Measurements from ENCODE around the gene KLHDC2. TPM values are rescaled to one million over a fixed set of nuclear protein-coding genes. Genes with fewer than 3 reads are reported as not detected.
"Not testable (repeated sequence)": the region's sequence is repeated elsewhere in the genome, so short reads cannot be mapped to it uniquely, and the experiment has no call there.

The KLHDC2 gene
- total RNA-seq, 4 donors from 2014 or later: 38.4 to 74.3 (median 66.2) TPM

DNA sequence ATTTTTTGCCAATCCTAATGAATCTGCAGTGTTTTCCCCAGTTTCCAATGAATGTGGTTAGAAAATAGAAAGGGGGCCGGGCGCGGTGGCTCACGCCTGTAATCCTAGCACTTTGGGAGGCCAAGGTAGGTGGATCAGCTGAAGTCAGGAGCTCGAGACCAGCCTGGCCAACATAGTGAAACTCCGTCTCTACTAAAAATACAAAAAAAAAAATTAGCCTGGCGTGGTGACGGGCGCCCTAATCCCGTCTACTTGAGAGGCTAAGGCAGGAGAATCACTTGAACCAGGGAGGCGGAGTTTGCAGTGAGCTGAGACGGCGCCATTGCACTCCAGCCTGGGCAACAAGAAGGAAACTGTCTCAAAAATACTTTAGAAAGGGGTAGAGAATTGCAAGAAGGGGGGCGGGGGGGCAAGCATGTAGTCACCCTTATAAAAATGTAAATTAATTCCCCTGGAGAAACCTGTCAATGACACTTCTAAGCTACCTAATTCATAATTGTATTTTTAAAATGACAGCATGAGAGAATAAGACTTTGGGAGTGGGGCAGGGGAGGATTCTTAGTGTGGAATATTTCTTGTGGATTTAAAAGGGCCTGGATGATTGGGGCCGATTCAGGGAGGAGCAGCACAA is 1.7 kb downstream of the KLHDC2 start:
- H3K9me3 ChIP-seq: no peaks in the 10 kb centered on the region
- DNase-seq (ENCODE audit: low spot score in 2 of 2): no peak
- H3K4me3 ChIP-seq: peak overlapping the region in 3 of 4 donors; percentile 74 to 98 (median 96)
- no peaks in the 10 kb centered on the region for H3K27me3 ChIP-seq
- H3K36me3 ChIP-seq: peaks cover 0 to 20% (median 0%) of the 10 kb centered on the region in 3 donors
- H3K27ac ChIP-seq: peak overlapping the region in 3 of 4 donors; percentile 96 to 99 (median 97)
- TF ChIP-seq, protein P1, sequence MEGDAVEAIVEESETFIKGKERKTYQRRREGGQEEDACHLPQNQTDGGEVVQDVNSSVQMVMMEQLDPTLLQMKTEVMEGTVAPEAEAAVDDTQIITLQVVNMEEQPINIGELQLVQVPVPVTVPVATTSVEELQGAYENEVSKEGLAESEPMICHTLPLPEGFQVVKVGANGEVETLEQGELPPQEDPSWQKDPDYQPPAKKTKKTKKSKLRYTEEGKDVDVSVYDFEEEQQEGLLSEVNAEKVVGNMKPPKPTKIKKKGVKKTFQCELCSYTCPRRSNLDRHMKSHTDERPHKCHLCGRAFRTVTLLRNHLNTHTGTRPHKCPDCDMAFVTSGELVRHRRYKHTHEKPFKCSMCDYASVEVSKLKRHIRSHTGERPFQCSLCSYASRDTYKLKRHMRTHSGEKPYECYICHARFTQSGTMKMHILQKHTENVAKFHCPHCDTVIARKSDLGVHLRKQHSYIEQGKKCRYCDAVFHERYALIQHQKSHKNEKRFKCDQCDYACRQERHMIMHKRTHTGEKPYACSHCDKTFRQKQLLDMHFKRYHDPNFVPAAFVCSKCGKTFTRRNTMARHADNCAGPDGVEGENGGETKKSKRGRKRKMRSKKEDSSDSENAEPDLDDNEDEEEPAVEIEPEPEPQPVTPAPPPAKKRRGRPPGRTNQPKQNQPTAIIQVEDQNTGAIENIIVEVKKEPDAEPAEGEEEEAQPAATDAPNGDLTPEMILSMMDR (IDR thresholded peaks at IDR 0.05): no peak
- TF ChIP-seq EP300 (IDR thresholded peaks at IDR 0.05): no peak
- no peak for TF ChIP-seq POLR2A (IDR thresholded peaks at IDR 0.05)
- WGBS, 2 donors: 48 to 58% methylated on average over 15 of the region's 15 CpGs
- H3K4me1 ChIP-seq: peaks cover 0 to 37% (median 29%) of the 10 kb centered on the region in 4 donors

DNA sequence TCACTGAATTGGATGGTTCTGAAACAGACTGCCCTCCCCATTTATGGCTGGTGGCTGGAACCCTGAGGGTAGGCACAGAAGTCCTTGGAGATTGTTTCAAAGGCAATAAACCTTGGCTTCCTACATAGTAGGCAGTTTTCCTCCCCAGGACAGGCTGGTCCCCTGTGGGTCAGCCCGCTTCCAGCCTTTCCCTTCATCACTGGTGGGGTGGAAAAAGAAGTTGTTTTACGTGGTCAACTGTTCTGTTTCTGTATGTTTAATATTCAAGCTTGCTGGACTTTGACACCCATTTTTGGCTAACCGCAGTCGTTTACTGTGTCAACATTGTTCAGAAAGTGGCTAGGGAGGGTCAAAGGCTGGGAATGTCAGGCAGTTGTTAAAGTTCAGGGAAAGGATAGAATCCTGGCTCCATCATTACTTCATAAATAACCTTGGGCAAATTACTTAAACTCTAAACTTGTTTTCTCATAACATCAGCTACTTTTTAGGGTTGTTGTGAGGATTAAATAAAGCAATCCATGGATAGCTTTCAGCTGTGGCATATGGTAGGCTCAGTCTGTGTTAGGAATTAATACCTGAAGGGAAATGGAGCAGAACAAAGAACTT is 2.4 kb downstream of the KLHDC2 start:
- Histone ChIP-seq H3K4me3 (peak overlapping the region in 1 of 4 donors; percentile 96), H3K27me3 (no peaks in the 10 kb centered on the region), H3K9me3 (no peaks in the 10 kb centered on the region), H3K27ac (peak overlapping the region in 3 of 4 donors; percentile 62 to 99 (median 97)), H3K36me3 (peaks cover 0 to 26% (median 0%) of the 10 kb centered on the region in 3 donors), H3K4me1 (peaks cover 0 to 37% (median 29%) of the 10 kb centered on the region in 4 donors)
- TF ChIP-seq, protein P1 (IDR thresholded peaks at IDR 0.05): no peak
- TF ChIP-seq POLR2A (IDR thresholded peaks at IDR 0.05) (no peak), EP300 (IDR thresholded peaks at IDR 0.05) (no peak)
- 27 to 33% methylated on average over 4 of the region's 4 CpGs for WGBS, 2 donors
- no peak for DNase-seq (ENCODE audit: low spot score in 2 of 2)

DNA sequence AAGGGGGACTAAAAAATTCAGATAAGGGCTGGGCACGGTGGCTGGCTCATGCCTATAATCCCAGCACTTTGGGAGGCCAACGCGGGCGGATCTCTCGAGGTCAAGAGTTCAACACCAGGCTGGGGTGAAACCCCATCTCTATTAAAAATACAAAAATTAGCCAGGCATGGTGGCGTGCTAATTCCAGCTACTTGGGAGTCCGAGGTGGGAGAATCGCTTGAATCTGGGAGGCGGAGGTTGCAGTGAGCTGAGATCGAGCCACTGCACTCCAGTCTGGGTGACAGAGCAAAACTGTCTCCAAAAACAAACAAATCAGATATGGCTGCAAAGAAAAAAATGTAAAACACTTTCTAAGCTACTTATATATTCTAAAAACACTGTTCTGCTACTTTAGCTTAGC is 3.7 kb downstream of the KLHDC2 start:
- H3K9me3 ChIP-seq; H3K4me3 ChIP-seq; DNase-seq (ENCODE audit: low spot score in 2 of 2); H3K27me3 ChIP-seq; H3K27ac ChIP-seq: not testable (repeated sequence)
- H3K36me3 ChIP-seq: peaks cover 0 to 40% (median 0%) of the 10 kb centered on the region in 3 donors
- WGBS, 2 donors: 88 to 91% methylated on average over 10 of the region's 10 CpGs
- peaks cover 0 to 35% (median 27%) of the 10 kb centered on the region in 4 donors for H3K4me1 ChIP-seq

DNA sequence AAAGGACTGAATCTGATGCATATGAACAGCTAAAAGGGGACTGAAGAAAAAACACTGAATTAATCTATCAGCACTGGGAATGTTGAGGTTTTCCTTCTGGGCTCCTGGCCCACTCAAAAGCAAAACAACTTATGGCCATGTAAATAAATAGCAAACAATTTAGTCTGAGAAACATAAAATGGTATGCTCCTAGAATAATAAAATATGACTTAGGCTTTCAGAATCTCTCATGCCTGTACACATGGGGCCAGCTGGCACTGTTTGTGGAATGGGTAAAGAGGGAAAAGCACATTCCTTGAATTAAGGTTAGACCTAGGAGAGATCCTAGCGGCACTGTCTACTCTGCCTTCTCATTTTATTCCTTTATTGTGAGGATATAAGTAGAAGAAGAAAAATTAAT is 6.2 kb downstream of the KLHDC2 start:
- Histone ChIP-seq H3K36me3 (peaks cover 0 to 64% (median 0%) of the 10 kb centered on the region in 3 donors), H3K9me3 (no peaks in the 10 kb centered on the region), H3K27me3 (no peaks in the 10 kb centered on the region), H3K4me1 (peaks cover 0 to 28% (median 20%) of the 10 kb centered on the region in 4 donors), H3K27ac (no peak overlapping the region), H3K4me3 (no peak overlapping the region)
- TF ChIP-seq, protein P1 (IDR thresholded peaks at IDR 0.05): no peak
- no peak for TF ChIP-seq EP300 (IDR thresholded peaks at IDR 0.05)
- TF ChIP-seq POLR2A (IDR thresholded peaks at IDR 0.05): no peak
- DNase-seq (ENCODE audit: low spot score in 2 of 2): no peak
- 91 to 97% methylated on average over 1 of the region's 1 CpG for WGBS, 2 donors

DNA sequence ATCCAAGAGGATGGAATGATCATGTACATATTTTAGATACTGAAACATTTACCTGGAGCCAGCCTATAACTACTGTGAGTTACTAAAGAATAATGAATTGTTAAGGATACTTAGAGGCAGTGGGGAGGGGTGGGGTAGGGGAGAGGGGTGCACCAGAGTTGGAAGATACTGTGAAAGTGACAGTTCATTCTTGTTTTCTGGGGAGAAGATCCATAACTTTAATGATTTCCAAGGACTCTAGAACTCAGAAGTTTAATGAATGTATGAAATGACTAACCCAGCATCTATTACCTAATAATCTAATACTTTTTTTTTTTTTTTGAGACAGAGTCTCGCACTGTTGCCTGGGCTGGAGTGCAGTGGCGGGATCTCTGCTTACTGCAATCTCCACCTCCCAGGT is 10.5 kb downstream of the KLHDC2 start:
- H3K4me1 ChIP-seq: no peaks in the 10 kb centered on the region
- H3K27ac ChIP-seq: no peak overlapping the region
- no peak overlapping the region for H3K4me3 ChIP-seq
- TF ChIP-seq EP300 (IDR thresholded peaks at IDR 0.05) (no peak), POLR2A (IDR thresholded peaks at IDR 0.05) (no peak)
- TF ChIP-seq, protein P1 (IDR thresholded peaks at IDR 0.05): no peak
- no peaks in the 10 kb centered on the region for H3K27me3 ChIP-seq
- DNase-seq (ENCODE audit: low spot score in 2 of 2): no peak
- H3K36me3 ChIP-seq: peaks cover 4 to 94% (median 5%) of the 10 kb centered on the region in 3 donors
- 94 to 100% methylated on average over 2 of the region's 2 CpGs for WGBS, 2 donors
- H3K9me3 ChIP-seq: no peaks in the 10 kb centered on the region

DNA sequence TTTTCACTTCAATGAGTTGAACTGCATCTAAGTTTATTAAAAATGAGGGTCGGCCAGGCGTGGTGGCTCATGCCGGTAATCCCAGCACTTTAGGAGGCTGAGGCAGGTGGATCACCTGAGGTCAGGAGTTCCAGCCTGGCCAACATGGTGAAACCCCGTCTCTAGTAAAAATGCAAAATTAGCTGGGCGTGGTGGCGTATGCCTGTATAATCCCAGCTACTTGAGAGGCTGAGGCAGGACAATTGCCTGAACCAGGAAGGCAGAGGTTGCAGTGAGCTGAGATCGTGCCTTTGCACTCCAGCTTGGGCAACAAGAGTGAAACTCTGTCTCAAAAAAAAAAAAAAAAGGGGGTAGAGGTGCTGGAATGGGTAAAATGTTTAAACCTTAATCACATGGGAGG is 13.1 kb downstream of the KLHDC2 start:
- WGBS, 2 donors: 93 to 96% methylated on average over 7 of the region's 7 CpGs
- H3K36me3 ChIP-seq: peaks cover 4 to 99% (median 5%) of the 10 kb centered on the region in 3 donors
- H3K4me1 ChIP-seq; H3K4me3 ChIP-seq; H3K9me3 ChIP-seq; H3K27ac ChIP-seq; H3K27me3 ChIP-seq; DNase-seq (ENCODE audit: low spot score in 2 of 2): not testable (repeated sequence)
